ENCODE results near the gene PTPRN2. TPM values are rescaled to one million over a fixed set of nuclear protein-coding genes. Genes with fewer than 3 reads are reported as not detected.

Gene PTPRN2
- polyA plus RNA-seq, 1 experiment = 0.02 TPM

- Histone ChIP-seq H3K4me3 (ENCODE audit: low read depth, low read length) (no peak overlapping the region), H3K9me3 (ENCODE audit: control insufficient read depth, insufficient read depth, low read length) (peaks cover 73% of the 10 kb centered on the region), H3K27ac (ENCODE audit: low read depth, low read length) (no peak overlapping the region), H3K27me3 (ENCODE audit: control insufficient read depth, insufficient read depth, low read length) (no peaks in the 10 kb centered on the region)
- ChIA-PET CTCF (no interaction called here), POLR2A (no interaction called here)
- DNase-seq (ENCODE audit: low read depth, low spot score) = no peak
- no peak for TF ChIP-seq CTCF (IDR thresholded peaks at IDR 0.05; ENCODE audit: low read depth, low read length)
Measured at GRCh38 chr7:158506626-158507025, 81.0 kb downstream of the PTPRN2 start.

- ChIA-PET POLR2A (no interaction called here), CTCF (no interaction called here)
- DNase-seq (ENCODE audit: low read depth, low spot score) = no peak
- Histone ChIP-seq H3K9me3 (ENCODE audit: control insufficient read depth, insufficient read depth, low read length) (peaks cover 73% of the 10 kb centered on the region), H3K4me3 (ENCODE audit: low read depth, low read length) (no peak overlapping the region), H3K27me3 (ENCODE audit: control insufficient read depth, insufficient read depth, low read length) (no peaks in the 10 kb centered on the region), H3K27ac (ENCODE audit: low read depth, low read length) (no peak overlapping the region)
- no peak for TF ChIP-seq CTCF (IDR thresholded peaks at IDR 0.05; ENCODE audit: low read depth, low read length)
Measured at GRCh38 chr7:158505683-158506082, 81.9 kb downstream of the PTPRN2 start.

GRCh38 chr7:158502068-158502750 is 85.4 kb downstream of the PTPRN2 start:
- no peak overlapping the region for H3K4me3 ChIP-seq (ENCODE audit: low read depth, low read length)
- no peak for TF ChIP-seq CTCF (IDR thresholded peaks at IDR 0.05; ENCODE audit: low read depth, low read length)
- no peak overlapping the region for H3K27ac ChIP-seq (ENCODE audit: low read depth, low read length)
- H3K27me3 ChIP-seq (ENCODE audit: control insufficient read depth, insufficient read depth, low read length) = no peaks in the 10 kb centered on the region
- no peak for DNase-seq (ENCODE audit: low read depth, low spot score)
- ChIA-PET CTCF (no interaction called here), POLR2A (no interaction called here)
- H3K9me3 ChIP-seq (ENCODE audit: control insufficient read depth, insufficient read depth, low read length) = peaks cover 55% of the 10 kb centered on the region

GRCh38 chr7:158501393-158502067 is 86.1 kb downstream of the PTPRN2 start:
- peaks cover 51% of the 10 kb centered on the region for H3K9me3 ChIP-seq (ENCODE audit: control insufficient read depth, insufficient read depth, low read length)
- TF ChIP-seq CTCF (IDR thresholded peaks at IDR 0.05; ENCODE audit: low read depth, low read length) = no peak
- H3K4me3 ChIP-seq (ENCODE audit: low read depth, low read length) = no peak overlapping the region
- no peaks in the 10 kb centered on the region for H3K27me3 ChIP-seq (ENCODE audit: control insufficient read depth, insufficient read depth, low read length)
- POLR2A ChIA-PET = no interaction called here
- CTCF ChIA-PET = no interaction called here
- H3K27ac ChIP-seq (ENCODE audit: low read depth, low read length) = no peak overlapping the region
- DNase-seq (ENCODE audit: low read depth, low spot score) = no peak

- Histone ChIP-seq H3K27me3 (ENCODE audit: control insufficient read depth, insufficient read depth, low read length) (no peaks in the 10 kb centered on the region), H3K9me3 (ENCODE audit: control insufficient read depth, insufficient read depth, low read length) (peaks cover 45% of the 10 kb centered on the region), H3K4me3 (ENCODE audit: low read depth, low read length) (no peak overlapping the region), H3K27ac (ENCODE audit: low read depth, low read length) (no peak overlapping the region)
- DNase-seq (ENCODE audit: low read depth, low spot score) = no peak
- ChIA-PET POLR2A (no interaction called here), CTCF (no interaction called here)
- TF ChIP-seq CTCF (IDR thresholded peaks at IDR 0.05; ENCODE audit: low read depth, low read length) = no peak
Measured at GRCh38 chr7:158500651-158501052, 87.0 kb downstream of the PTPRN2 start.
